Bronchial epithelial cell (primary cell): ENCODE results near the gene CEP112. TPM values are rescaled to one million over a fixed set of nuclear protein-coding genes. Genes with fewer than 3 reads are reported as not detected.

Experiments
- DNase-seq: peaks from one replicate; pipeline ENCODE4 v3.0.0-alpha.2; 2010; ENCODE audit warnings: low read depth
- FAIRE-seq: peaks from 2 replicates; lab custom pipeline; 2011; peaks lifted over from hg19 to GRCh38; lab: Jason Lieb, UNC
- H3K27me3 ChIP-seq: 2 replicates; pipeline ENCODE4 v1.5.1; 2011; ENCODE audit warnings: low read length; ENCODE audit not compliant: control insufficient read depth, insufficient read depth
- H3K36me3 ChIP-seq: 2 replicates; pipeline ENCODE4 v1.5.1; 2011; ENCODE audit warnings: low read length; ENCODE audit not compliant: control insufficient read depth, insufficient read depth
- H3K4me3 ChIP-seq: 2 replicates; pipeline ENCODE4 v1.5.1; 2011; ENCODE audit warnings: mild to moderate bottlenecking, low read depth, low read length, control low read depth
- total RNA-seq: library from RNA; depleted of rRNA; stranded (reverse); fragments of >200 nt; gene quantifications from 2 replicates; pipeline ENCODE4 v1.2.1, GENCODE V29; 2014
- TF ChIP-seq, protein P1 (sequence below): IDR thresholded peaks from 2 replicates; pipeline ENCODE4 v1.5.1; 2011; ENCODE audit warnings: mild to moderate bottlenecking, moderate library complexity, low read length, control low read depth, inconsistent platforms; ENCODE audit not compliant: insufficient read depth, severe bottlenecking

Gene CEP112
- total RNA-seq, 1 donor from 2014 or later: 2.4 TPM

DNA sequence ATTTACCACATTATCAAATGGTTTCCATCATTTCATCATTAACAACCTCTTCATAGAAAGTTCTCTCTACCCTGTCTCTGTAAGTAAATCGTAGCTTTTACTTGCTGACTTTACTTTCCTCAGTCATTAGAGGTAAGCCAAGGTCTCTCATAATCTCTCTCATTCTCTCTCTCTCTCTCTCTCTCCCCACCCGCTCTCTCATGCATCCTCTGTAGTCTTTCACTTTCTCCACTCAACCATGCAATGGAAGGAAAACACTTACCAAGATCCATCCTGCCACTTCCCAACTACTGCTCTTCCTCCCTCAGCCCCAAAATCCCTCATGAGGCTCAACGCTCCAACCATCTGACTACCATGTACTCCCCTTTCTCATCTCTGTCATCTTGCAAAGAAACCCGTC, 6.1 kb downstream of the CEP112 start:
- TF ChIP-seq, protein P1, sequence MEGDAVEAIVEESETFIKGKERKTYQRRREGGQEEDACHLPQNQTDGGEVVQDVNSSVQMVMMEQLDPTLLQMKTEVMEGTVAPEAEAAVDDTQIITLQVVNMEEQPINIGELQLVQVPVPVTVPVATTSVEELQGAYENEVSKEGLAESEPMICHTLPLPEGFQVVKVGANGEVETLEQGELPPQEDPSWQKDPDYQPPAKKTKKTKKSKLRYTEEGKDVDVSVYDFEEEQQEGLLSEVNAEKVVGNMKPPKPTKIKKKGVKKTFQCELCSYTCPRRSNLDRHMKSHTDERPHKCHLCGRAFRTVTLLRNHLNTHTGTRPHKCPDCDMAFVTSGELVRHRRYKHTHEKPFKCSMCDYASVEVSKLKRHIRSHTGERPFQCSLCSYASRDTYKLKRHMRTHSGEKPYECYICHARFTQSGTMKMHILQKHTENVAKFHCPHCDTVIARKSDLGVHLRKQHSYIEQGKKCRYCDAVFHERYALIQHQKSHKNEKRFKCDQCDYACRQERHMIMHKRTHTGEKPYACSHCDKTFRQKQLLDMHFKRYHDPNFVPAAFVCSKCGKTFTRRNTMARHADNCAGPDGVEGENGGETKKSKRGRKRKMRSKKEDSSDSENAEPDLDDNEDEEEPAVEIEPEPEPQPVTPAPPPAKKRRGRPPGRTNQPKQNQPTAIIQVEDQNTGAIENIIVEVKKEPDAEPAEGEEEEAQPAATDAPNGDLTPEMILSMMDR: no peak
- FAIRE-seq (no peak), DNase-seq (no peak)
- no peaks in the 10 kb centered on the region for H3K27me3 ChIP-seq
- no peaks in the 10 kb centered on the region for H3K36me3 ChIP-seq
- no peak overlapping the region for H3K4me3 ChIP-seq

DNA sequence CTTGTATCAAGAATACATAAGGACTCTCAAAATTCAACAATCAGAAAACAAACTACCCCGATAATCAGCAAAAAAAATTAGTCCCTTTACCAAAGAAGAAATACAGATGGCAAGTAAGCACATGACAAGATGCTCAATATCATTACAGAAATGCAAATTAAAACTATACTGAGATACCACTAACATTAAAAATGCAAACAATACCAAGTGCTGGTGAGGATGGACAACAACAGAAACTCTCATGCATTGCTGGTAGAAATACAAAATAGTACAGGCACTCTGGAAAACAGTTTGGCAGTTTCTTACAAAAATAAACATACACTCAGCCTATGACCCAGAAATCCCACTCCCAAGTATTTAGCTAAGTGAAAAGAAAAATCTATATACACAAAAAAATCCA, 7.5 kb downstream of the CEP112 start:
- DNase-seq (no peak), FAIRE-seq (no peak)
- Histone ChIP-seq H3K27me3 (no peaks in the 10 kb centered on the region), H3K36me3 (no peaks in the 10 kb centered on the region), H3K4me3 (no peak overlapping the region)
- TF ChIP-seq, protein P1: no peak

DNA sequence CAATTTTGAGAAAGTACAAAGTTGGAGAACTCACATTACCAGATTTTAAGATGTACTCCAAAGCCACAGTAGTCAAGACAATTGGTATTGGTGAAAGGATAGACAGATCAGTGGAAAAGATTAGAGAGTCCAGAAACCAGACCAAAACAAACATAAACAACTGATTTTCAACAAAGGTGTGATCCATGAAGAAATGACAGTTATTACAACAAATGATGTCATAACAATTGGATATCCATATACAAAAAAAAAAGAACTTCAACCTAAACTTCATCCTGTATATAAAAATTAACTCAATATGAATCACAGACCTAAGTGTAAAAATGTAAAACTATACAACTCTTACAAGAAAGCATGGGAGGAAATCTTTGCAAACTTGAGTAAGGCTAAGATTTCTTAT, 8.4 kb downstream of the CEP112 start:
- FAIRE-seq (no peak), DNase-seq (no peak)
- Histone ChIP-seq H3K27me3 (no peaks in the 10 kb centered on the region), H3K36me3 (no peaks in the 10 kb centered on the region), H3K4me3 (no peak overlapping the region)
- TF ChIP-seq, protein P1: no peak

DNA sequence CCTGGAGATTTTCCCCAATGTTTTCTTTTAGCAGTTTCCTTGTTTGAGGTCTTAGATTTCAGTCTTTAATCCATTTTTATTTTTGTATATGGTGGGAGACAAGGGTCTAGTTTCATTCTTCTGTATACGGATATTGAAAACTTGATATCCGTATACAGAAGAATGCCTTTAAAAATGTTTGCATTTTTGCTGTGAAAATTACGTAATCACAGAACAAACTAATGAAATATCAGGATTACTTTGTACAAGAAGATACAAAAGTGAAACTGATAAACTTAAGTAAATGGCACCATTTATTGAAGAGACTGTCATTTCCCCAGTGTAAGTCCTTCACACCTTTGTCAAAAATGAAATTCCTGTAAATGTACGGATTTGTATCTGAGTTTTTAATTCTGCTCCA, 13.3 kb downstream of the CEP112 start:
- no peak overlapping the region for H3K4me3 ChIP-seq
- H3K36me3 ChIP-seq: no peaks in the 10 kb centered on the region
- TF ChIP-seq, protein P1: no peak
- no peak for DNase-seq
- no peak for FAIRE-seq
- no peaks in the 10 kb centered on the region for H3K27me3 ChIP-seq

DNA sequence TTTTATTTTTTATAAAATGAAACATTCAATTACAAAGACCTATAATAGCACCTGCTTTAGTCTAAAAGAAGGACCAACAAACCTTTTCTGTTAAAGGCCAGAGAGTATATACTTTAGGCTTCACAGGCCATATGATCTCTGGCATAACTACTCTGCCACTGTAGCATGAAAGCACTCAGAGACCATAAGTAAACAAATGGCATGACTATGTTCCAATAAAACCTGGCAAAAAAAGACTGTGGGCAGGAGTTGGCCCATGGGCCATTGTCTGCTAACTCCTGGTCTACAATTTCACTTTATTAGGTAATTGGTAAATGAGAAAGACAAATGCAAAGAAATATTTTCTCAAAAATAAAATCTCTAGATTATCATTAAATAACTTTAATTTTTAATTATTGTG, 14.9 kb downstream of the CEP112 start:
- TF ChIP-seq, protein P1: no peak
- no peak for FAIRE-seq

DNA sequence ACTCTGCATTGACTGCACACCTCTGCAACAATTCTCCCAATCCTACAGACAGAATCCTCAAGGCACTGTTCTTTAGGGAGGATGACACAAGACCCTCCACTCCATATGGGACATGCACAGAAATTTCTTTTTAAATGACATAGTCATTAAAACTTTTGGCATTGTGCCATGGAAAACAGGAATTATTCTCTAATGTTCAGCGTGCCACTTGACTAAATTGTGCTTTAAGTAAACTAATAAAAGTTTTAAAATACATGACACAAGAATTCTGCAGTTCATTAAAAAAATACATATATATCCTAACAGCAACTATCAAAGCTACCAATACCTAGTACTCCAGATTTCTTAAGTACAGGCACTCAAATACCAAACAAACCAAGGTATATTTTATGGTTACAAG, 16.0 kb downstream of the CEP112 start:
- no peak overlapping the region for H3K4me3 ChIP-seq
- no peak for DNase-seq
- FAIRE-seq: no peak
- no peaks in the 10 kb centered on the region for H3K36me3 ChIP-seq
- no peaks in the 10 kb centered on the region for H3K27me3 ChIP-seq
- TF ChIP-seq, protein P1: no peak

More for the DNA sequence above, 14.9 kb downstream of the CEP112 start:
- H3K27me3 ChIP-seq: no peaks in the 10 kb centered on the region
- no peak for DNase-seq
- no peaks in the 10 kb centered on the region for H3K36me3 ChIP-seq
- H3K4me3 ChIP-seq: no peak overlapping the region
